Calu3 (cell line): ENCODE measurements around the gene MMP23B. TPM values are rescaled to one million over a fixed set of nuclear protein-coding genes. Genes with fewer than 3 reads are reported as not detected.
"Not testable (repeated sequence)": the region's sequence is repeated elsewhere in the genome, so short reads cannot be mapped to it uniquely, and the experiment has no call there.

ENCODE experiments used
- BruUV-seq: library from RNA; stranded (reverse); fragments of 400-500 nt; replicated peaks from 2 replicates; lab custom pipeline; 2021; lab: Mats Ljungman, UMichigan
- CTCF ChIA-PET: fragments of 300-600 bp; sonication (Branson Sonifier 250); formaldehyde crosslinking; loops from one replicate; lab custom pipeline; 2022; ENCODE audit warnings: antibody characterized with exemption; lab: Charles Lee
- DNase-seq: peaks from one replicate; pipeline ENCODE4 v3.0.0; 2022
- H3K27ac Mint-ChIP-seq: one replicate; pipeline ENCODE4 v1.8.0; 2022; ENCODE audit warnings: mixed read lengths; ENCODE audit not compliant: unreplicated experiment
- H3K27me3 Mint-ChIP-seq: one replicate; pipeline ENCODE4 v1.8.0; 2022; ENCODE audit warnings: mixed read lengths; ENCODE audit not compliant: unreplicated experiment
- H3K36me3 Mint-ChIP-seq: one replicate; pipeline ENCODE4 v1.8.0; 2022; ENCODE audit warnings: mild to moderate bottlenecking, moderate library complexity, mixed read lengths; ENCODE audit not compliant: insufficient read depth, unreplicated experiment
- H3K4me1 Mint-ChIP-seq: one replicate; pipeline ENCODE4 v1.8.0; 2022; ENCODE audit warnings: mild to moderate bottlenecking, low read depth, mixed read lengths; ENCODE audit not compliant: unreplicated experiment
- H3K4me3 Mint-ChIP-seq: one replicate; pipeline ENCODE4 v1.8.0; 2022; ENCODE audit warnings: mild to moderate bottlenecking, low read depth, moderate library complexity, mixed read lengths; ENCODE audit not compliant: unreplicated experiment
- H3K9me3 Mint-ChIP-seq: one replicate; pipeline ENCODE4 v1.8.0; 2022; ENCODE audit warnings: low read depth, mixed read lengths; ENCODE audit not compliant: unreplicated experiment
- intact Hi-C: fragments of 100-400 bp; cut with micrococcal nuclease; formaldehyde crosslinking; loops from one replicate; pipeline ENCODE4 v1.10.0; 2022; ENCODE audit not compliant: unreplicated experiment
- total RNA-seq: library from RNA; stranded (reverse); gene quantifications from 2 replicates; pipeline ENCODE4 v1.2.3, GENCODE V29; 2022
- TF ChIP-seq, protein P1 (sequence below): fragments of 200-600 bp; IDR thresholded peaks from one replicate; pipeline ENCODE4 v1.8.0; 2022; ENCODE audit warnings: antibody characterized with exemption; ENCODE audit not compliant: unreplicated experiment

Gene MMP23B
- total RNA-seq, 1 experiment from 2014 or later, result 1.9 TPM

DNA sequence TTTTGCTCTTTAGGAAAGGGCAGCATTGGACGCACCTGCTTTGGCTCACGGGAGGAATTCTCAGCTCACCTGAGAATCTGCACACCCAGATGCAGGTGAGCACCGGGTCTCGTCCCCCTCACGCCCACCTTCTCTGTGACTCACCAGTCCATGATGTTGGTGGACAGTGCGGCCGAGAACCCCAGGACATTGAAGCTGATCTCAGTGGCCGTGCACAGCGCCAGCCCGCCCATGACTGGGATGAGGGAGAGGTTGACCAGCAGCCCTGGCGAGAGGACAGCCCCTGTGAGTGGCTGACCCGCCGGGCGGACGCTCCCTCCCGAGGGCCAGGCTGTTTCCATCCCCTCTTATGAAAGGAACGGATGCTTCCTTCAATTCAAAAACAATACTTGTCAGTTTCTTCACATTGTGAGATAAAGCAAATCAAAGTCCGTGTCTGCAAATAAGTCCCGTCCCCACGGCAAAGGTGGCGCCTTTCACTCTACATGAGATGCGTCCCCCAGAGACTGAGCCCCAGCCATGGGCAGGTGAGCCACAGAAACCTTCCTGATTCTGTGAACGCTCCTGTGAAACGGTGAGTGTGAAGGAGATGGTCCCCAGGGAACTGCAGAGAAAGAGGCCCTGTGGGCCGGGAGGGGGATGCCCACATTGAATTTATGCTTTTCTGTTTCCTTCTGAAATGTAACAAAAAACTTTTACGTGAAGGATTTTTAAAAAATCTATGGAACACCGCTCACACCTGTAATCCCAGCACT lies 39.6 kb downstream of the MMP23B start:
- intact Hi-C loops, result no loop called here
- H3K4me3 Mint-ChIP-seq, result no peak overlapping the region
- CTCF ChIA-PET, result no interaction called here
- TF ChIP-seq, protein P1, sequence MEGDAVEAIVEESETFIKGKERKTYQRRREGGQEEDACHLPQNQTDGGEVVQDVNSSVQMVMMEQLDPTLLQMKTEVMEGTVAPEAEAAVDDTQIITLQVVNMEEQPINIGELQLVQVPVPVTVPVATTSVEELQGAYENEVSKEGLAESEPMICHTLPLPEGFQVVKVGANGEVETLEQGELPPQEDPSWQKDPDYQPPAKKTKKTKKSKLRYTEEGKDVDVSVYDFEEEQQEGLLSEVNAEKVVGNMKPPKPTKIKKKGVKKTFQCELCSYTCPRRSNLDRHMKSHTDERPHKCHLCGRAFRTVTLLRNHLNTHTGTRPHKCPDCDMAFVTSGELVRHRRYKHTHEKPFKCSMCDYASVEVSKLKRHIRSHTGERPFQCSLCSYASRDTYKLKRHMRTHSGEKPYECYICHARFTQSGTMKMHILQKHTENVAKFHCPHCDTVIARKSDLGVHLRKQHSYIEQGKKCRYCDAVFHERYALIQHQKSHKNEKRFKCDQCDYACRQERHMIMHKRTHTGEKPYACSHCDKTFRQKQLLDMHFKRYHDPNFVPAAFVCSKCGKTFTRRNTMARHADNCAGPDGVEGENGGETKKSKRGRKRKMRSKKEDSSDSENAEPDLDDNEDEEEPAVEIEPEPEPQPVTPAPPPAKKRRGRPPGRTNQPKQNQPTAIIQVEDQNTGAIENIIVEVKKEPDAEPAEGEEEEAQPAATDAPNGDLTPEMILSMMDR, result no peak
- peaks cover 17% of the 10 kb centered on the region for H3K36me3 Mint-ChIP-seq
- H3K27ac Mint-ChIP-seq, result no peak overlapping the region
- no peaks in the 10 kb centered on the region for H3K27me3 Mint-ChIP-seq
- H3K9me3 Mint-ChIP-seq, result no peaks in the 10 kb centered on the region
- no TSS peak for BruUV-seq
- DNase-seq, result no peak
- H3K4me1 Mint-ChIP-seq, result no peaks in the 10 kb centered on the region

DNA sequence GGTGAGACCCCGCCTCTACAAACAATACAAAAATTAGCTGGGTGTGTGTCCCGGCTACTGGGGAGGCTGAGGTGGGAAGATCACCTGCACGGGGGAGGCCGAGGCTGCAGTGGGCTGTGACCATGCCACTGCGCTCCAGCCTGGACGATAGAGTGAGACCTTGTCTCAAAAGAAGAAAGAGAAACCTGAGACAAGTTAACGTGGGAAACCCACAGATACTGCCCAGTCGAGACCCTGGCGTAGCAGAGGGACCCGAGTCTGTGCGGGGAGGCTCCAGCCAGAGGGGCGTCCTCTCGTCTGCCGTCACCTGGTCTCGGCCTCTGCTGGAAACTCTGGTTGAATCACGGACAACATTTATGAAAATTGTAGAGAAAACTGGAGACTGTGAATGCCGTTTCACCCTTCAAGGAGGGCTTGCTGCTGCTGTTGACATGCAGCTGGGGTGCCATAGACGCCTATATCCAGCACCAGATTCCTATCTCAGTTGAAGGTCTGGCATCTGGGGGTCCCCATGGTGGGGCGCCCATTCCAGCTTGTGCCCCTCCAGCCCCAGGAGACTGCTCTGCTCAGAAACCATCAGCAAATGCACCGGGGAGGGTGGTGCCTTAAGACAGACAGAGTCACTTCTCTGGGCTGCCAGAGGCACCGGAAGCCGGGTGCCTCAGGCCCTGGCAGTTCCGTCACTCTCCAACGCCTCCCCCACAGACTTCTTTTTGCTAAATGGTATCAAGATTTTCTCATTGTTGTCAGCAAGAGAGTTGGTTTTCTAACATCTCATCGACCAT lies 40.4 kb downstream of the MMP23B start:
- intact Hi-C loops, result no loop called here
- CTCF ChIA-PET, result no interaction called here
- no peaks in the 10 kb centered on the region for H3K4me1 Mint-ChIP-seq
- H3K36me3 Mint-ChIP-seq, result peaks cover 15% of the 10 kb centered on the region
- no peak overlapping the region for H3K4me3 Mint-ChIP-seq
- no TSS peak for BruUV-seq
- H3K27me3 Mint-ChIP-seq, result no peaks in the 10 kb centered on the region
- H3K9me3 Mint-ChIP-seq, result no peaks in the 10 kb centered on the region
- no peak for DNase-seq
- TF ChIP-seq, protein P1, result no peak
- H3K27ac Mint-ChIP-seq, result no peak overlapping the region

DNA sequence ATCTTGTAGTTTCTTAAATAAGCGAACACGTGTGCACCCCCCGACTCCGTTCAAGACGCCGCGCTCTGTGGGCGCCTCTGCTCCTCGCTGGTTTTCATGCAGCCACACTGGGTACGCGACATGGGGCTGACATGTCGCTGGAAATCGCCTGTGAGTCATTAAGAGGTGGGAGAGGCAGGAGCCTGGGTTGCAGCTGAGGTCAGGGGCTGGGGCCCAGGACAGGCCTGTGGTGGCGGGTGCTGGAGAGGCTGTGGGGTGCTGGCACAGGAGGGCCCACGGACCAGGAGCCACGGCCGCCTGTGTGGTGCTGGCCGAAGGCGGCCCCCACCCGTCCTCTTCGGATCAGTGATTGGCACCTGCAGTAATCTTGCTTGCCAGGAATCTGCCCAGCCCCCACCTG lies 42.8 kb downstream of the MMP23B start:
- H3K4me1 Mint-ChIP-seq, H3K27me3 Mint-ChIP-seq, H3K4me3 Mint-ChIP-seq, H3K9me3 Mint-ChIP-seq, CTCF ChIA-PET, DNase-seq, H3K27ac Mint-ChIP-seq, BruUV-seq, intact Hi-C loops: not testable (repeated sequence)
- H3K36me3 Mint-ChIP-seq, result peaks cover 21% of the 10 kb centered on the region

DNA sequence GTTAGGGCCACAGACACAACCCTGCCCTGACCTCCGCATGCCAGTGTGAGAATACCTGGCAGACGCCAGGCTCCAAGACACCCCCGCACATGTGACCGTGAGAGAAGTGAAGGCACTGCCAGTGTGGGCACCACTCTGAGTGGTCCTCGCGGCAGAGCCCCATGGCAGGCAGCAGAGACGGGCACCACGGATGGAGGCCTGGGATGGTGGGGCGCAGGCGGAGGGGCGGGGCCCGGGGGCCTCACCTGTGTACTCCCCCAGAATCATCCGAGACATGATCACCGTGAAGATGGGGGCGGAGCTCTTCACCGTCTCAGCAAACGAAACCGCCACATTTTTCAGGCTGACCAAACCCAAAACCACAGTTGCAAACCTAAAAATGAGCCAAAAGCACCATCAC lies 43.2 kb downstream of the MMP23B start:
- DNase-seq, H3K4me1 Mint-ChIP-seq, H3K27ac Mint-ChIP-seq, H3K9me3 Mint-ChIP-seq, H3K27me3 Mint-ChIP-seq, intact Hi-C loops, BruUV-seq, H3K4me3 Mint-ChIP-seq, CTCF ChIA-PET: not testable (repeated sequence)
- peaks cover 21% of the 10 kb centered on the region for H3K36me3 Mint-ChIP-seq

DNA sequence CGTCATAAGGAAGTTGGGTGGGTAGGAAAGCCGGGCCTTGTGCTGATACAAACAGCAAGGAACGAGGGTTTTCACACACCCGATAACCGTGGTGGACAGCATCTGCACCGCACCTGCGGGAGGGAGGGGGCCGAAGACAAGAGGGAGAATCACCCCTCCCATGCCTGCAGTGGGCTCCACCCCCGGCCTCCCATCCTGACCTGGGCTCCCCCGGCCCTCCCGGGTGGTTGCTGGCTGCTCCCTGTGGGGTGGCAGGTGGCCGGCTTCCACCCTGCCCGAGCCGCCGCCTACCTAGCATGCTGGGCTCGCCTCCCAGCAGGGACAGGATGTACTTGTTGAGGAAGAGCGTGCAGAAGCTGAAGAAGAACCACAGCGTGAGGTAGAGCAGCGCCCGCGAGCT lies 44.1 kb downstream of the MMP23B start:
- CTCF ChIA-PET, H3K9me3 Mint-ChIP-seq, H3K27me3 Mint-ChIP-seq, intact Hi-C loops, BruUV-seq, H3K4me1 Mint-ChIP-seq, DNase-seq, H3K4me3 Mint-ChIP-seq, H3K27ac Mint-ChIP-seq: not testable (repeated sequence)
- H3K36me3 Mint-ChIP-seq, result peaks cover 17% of the 10 kb centered on the region
